DMS153 (cell line): ENCODE results near the gene CTNNA3.
A peak's percentile ranks its signal among the peaks of the same experiment; 100 is the strongest.
"Not testable (repeated sequence)": the region's sequence is repeated elsewhere in the genome, so short reads cannot be mapped to it uniquely, and the experiment has no call there.

Source experiments
- DNase-seq: peaks from one replicate; lab custom pipeline; 2025; lab: John Stamatoyannopoulos, UW

Gene CTNNA3

DNA sequence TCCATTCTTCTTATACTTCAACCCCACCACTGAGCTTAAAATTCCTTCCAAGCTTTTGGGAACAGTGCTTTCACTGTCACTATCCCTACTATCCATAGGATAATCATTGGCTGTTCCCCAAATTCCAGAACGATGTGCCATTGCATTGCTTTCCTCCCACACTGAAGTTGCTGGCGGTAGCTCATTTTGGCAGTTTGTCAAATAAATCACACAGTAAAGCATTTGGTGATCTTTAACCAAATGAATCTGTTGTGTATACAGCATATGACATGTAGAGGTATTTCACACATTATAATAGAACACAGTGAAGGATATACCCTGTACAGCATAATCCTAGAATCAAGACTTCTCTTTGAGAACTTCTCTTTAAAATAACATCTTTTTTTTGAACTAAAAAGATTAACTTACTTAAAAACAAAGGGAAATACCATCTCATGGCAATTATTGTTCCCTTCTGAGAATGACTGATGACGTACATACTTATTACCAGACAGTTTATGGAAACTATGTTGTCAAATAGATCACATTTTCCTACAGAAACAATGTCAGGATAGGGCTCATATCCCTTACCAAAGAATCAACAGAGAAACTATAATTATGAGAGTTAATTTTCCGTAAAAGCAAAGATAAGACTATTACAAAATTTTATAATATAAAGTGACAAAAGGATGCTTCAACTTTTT lies 93.6 kb downstream of the CTNNA3 start:
- no peak for DNase-seq

DNA sequence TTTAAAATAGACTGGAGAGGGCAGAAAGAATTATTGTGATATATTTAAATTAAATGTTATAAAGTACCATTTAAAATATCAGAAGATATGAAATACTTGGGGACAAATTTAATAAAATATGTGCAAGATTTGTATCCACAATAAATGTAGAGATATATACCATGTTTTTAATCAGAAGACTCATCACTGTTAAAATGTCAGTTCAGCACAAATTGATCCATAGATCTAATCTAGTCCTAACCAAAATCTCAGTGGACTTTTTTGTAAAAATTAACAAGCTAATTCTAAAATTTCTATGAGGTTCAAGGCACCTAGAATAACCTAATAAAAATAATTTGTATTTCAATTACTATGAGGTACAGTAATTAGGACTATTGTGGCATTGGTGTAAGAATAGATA lies 96.4 kb downstream of the CTNNA3 start:
- DNase-seq: no peak

DNA sequence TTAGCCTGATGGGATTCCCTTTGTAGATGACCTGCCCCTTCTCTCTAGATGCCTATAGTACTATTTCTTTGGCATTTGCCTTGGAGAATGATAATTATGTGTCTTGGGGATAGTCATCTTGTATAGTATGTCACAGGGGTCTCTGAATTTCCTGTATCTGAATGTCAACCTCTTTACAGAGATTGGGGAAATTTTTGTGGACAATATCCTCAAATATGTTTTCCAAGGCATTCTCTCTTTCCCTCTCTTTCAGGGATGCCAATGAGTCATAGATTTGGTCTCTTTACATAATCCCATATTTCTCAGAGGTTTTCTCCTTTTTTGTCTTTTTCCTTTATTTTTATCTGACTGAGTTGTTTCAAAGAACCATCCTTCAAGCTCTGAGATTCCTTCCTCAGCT lies 99.4 kb downstream of the CTNNA3 start:
- no peak for DNase-seq

DNA sequence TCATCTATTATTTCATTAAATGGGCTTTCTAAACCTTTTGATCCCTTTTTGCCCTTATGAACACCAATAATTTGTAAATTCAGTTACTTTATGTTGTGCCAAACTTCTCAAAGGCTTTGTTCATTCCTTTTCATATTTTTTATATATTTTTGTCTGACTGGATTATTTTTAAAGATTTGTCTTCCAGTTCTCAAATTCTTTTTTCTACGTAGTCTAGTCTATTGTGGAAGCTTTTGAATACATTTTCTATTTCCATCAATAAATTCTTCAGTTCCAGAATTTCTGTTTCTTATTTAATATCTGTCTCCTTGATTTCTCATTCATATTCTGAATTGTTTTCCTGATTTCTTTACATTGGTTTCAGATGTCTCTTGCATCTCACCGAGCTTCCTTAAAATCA lies 108.2 kb downstream of the CTNNA3 start:
- DNase-seq: no peak

DNA sequence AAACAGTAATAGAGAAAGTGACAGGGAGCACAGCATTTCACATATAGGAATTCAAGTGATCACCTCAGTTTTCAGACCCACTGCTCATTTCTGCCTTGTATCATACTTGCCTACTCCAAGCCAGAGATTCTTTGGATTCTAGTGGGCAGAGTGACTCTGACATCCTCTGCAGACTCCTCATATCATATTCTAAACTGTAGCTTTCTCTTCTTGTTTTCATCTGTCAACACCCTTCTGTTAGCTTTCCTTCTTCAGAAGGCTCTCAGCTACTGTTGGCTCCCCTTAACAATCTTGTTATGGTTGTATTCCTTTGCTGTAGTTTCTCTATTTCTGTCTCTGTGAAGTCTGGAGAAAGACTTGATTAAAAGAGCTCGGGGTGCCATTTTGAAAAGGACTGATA lies 120.5 kb downstream of the CTNNA3 start:
- no peak for DNase-seq

DNA sequence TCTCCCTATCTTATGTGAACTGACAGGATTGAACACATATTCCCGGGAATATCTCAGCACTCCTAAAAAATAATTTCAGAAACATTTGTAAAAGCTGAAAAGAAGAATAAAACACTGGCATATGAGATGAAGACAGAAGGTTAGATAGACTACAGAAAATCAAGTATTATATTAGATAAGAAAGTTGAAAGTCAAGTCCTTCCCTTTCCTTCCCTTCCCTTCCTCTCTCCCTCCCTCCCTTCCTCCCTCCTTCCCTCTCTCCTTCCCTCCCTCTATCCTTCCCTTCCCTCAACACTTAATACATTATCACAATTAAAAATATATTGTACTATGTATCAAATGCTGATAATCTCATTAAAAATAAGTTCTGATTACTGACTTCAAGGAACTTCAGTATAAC lies 122.5 kb downstream of the CTNNA3 start:
- no peak for DNase-seq

DNA sequence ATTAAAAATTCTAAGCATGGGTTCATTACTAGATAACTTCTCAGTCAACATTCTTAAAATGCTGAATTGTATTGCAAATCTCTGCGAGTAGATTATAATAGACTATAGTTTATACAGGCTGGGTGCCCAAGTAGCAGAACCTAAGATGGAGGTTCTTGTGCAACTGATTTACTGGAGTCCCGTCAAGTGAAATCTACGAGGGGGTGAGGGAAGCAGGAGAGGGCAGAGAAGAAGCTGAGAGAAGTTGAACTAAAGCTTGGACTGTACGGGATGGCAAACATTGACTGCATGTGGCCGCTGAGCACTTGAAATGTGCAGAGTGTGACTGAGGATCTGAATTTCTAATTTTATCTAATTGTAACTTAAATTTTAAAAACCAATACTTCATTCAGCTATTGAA lies 124.5 kb downstream of the CTNNA3 start:
- DNase-seq: no peak

DNA sequence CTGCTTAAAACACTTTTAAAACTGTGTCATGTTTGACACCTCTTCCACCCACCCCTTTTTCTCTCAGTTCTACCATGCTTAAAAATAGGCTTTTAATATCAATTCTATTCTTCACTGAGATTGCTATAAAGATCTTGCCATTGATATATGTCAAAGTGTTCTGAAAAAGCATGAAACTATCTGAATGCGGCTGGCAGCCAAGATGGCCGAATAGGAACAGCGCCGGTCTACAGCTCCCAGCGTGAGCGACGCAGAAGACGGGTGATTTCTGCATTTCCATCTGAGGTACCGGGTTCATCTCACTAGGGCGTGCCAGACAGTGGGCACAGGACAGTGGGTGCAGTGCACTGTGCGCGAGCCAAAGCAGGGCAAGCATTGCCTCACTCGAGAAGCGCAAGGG lies 137.7 kb downstream of the CTNNA3 start:
- DNase-seq: not testable (repeated sequence)

DNA sequence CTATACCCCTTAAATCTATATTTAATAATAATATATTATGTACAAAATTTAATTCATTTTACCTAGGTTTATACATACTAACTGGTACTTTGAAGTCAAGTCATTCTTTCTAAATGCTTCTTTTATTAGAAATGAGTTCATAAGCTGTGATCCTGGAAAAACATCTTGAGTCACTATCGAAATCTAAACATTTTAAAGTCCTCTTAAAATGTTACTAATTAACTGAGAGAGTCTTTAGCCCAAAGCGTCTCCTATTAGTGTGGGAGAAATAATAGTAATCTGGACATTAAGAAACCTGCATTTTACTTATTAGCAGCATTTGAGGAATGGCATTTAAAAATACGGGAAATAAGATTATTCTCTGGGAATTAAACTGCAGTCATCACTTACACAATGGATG lies 142.7 kb downstream of the CTNNA3 start:
- no peak for DNase-seq

DNA sequence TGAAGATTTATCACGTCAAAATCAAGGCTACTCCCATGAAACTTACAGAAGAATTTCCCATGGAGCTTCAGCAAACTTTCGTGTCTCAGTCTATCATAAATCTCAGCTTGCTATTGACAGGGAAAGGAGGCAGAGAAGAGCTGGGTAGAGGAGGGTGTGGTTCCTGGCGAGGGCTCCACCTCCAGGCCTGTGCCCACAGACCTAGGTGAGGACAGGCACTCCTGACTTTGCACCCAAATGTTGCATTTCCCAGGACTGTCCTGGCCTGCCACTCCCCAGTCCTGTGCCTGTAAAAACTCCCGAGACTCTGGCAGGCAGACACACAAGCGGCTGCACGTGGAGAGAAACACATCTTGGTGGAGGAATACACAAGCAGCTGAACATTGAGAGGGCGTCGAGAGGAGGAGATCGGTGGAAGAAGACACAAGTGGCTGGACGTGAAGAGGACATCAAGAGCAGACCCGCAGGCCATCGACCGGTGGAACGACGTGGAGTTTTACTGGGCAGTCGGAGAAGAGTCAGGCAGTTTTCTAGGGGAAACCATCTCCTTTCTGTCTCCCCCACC lies 145.1 kb downstream of the CTNNA3 start:
- no peak for DNase-seq

DNA sequence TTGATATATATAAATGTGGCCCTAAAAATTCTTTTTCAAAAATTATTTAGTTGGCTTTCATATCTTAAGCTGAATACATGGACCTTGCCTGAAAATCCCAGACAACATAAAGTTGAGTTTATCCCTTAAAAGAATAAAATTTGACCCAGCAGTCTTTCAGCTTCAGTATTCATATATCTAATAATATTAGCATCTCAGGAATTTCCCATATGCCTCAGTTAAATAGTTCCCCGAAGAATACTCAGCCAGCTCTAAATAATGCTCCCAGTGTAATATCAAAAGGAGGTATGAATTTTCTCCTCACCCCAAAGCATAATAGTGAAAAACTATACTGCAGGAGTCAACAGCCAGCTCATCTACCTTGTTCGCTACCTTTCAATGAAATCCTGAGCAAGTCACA lies 145.9 kb downstream of the CTNNA3 start:
- DNase-seq: no peak

DNA sequence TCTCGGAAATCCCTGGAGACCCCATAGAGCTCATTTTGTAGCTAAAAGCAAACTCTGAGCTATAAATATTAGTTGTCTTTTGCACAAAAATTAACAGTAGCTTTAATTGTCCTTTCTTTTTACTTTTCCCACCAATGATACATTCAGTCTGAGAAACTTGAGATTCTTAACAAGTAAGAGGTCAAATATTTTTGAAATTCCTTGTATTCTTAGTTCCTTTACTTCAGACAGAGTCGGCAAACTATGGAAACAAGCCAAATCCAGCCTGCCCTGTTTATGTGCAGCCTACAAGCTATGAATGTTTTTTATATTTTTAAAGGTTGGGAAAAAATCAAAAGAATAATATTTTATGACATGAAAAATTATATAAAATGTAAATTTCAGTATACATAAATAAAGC lies 146.6 kb downstream of the CTNNA3 start:
- no peak for DNase-seq

DNA sequence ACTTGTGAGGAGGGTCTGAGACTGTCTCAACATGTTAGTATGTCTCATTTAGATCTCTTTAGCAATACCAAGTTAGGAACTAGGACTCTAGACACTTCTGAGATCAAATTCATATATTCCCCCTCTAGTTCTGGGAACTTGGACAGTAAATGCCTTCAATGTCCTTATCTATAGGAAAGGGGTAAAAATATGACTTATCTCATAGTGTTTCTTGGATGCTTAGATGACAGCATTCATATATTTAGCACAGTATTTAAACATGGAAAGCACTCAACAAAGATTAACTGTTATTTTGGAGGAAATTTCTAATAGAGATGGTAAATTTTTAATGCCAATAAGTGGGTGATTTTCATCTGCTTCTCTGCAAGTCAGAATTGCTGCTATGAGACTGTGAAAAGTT lies 154.6 kb downstream of the CTNNA3 start:
- no peak for DNase-seq

DNA sequence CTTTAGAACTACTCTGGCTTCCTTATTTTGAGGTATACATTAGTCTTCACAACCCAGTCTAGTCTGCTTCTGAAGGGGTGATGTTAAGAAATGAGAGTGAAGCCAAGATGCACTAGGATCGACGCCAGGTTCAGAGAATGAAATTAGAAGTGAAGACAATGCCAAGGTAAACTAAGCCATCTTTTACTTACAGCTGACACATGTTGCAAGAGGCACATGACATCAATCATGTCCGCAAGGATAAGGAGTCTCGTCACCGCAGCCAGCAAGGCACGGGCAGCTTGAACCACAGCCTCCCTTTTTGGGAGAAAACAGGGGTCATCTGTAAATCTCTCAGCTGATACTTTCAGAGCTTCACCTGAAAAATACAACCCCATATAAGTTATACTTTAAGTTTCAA lies 156.7 kb downstream of the CTNNA3 start:
- DNase-seq: no peak

DNA sequence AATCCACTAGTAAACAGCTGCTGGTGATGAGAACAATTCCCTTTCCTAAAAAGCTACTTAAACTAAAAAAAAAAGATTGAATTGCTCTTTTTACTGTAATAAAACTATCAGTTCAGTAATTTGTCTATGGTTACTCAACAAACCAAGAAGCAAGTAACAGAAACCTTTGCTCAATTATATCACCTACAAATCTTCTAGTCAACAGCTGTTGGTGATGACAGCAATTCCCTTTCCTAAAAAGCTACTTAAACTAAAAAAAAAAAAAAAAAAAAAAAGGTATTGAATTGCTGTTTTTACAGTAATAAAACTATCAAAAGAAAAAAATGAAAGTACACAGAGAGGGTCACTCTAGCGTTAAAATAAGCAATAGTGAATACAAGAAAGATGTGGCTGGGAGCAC lies 158.1 kb downstream of the CTNNA3 start:
- no peak for DNase-seq

DNA sequence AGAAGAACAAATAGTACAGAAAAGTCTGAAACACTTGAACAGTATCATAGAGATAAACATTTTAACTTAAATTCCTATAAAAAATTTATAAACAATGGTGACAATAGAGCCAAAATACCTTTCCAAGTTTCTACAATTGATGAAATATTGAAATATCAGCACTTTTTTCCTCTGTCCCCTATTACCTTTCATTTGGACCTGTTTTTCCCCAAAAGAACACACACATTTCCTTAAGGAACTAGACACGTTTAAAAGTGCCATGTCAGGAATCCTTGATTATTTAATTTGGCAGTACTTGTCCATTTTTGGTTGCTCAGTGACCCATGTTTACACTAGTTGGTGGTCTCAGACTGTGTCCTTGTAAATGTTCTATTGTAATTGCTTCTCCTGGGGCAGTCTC lies 162.6 kb downstream of the CTNNA3 start:
- DNase-seq: no peak

DNA sequence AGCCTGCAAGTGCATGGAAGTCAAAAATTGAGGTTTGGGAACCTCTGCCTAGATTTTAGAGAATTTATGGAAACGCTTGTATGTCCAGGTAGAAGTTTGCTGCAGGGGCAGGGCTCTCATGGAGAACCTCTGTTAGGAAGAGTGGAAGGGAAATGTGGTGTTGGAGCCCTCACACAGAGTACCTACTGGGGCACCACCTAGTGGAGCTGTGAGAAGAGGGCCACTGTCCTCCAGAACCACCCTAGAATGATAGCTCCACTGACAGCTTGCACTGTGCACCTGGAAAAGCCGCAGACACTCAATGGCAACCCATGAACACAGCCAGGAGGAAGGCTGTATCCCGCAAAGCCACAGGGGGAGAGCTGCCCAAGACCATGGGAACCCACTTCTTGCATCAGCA lies 165.0 kb downstream of the CTNNA3 start:
- DNase-seq: not testable (repeated sequence)

DNA sequence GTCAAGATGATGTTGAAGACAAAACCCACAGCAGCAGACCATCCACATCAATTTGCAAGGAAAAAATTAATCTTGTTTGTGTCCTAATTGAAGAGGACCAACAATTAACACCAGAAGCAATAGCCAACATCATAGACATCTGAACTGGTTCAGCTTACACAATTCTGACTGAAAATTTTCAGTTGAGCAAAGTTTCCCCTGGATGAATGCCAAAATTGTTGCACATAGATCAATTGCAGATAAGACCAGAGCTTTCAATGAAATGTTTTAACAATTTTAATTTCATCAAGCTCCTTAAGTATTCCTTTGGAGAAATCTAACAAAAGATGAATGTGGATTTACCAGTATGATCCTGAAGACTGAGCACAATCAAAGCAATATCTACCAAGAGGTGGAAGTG lies 168.6 kb downstream of the CTNNA3 start:
- no peak for DNase-seq

DNA sequence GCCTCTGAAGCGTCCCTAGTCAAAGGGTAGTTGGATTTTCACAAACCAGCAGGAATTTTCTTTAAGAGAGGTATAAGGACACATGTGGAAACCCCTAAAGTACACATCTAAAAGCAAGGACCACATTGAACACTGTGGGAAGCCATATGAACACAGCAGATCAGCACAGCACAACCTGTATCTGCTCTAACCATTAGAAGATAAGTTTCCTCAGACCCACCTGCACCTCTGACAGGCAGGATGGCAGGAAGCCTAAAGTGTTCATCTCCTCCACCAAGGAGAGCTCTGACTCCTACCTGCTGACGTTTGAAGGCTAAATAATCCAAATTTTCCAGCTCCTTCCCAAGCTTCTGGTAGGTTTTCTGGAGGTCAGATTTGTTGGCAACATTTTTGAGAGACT lies 174.4 kb downstream of the CTNNA3 start:
- no peak for DNase-seq

DNA sequence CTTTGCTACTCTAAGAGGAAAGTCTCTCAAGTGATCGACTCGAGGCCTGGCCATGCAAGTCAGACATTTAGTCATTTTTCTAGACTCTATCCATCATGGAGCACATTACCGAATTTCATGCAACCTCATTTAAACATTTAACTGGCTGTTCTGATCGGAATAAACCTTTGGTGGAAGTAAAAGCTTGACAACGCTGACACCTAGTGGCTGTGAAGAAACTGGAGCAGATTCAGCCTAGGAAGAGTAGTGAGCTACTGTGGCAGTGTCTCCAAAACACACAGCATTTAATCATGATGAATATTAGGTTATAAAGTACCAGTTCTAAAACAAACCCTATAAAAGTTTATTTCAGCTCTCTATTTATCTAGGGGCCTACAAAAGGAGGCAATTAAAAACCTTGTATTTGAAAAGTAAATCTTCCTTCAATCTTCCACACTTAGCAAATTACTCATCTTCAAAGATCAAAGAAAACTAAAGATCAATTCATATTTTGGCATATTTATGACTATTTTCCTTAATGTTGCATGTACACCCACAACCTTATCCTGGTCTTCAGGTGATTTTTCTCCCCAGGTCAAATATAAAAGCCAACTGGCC lies 175.0 kb downstream of the CTNNA3 start:
- DNase-seq: peak; percentile 38

DNA sequence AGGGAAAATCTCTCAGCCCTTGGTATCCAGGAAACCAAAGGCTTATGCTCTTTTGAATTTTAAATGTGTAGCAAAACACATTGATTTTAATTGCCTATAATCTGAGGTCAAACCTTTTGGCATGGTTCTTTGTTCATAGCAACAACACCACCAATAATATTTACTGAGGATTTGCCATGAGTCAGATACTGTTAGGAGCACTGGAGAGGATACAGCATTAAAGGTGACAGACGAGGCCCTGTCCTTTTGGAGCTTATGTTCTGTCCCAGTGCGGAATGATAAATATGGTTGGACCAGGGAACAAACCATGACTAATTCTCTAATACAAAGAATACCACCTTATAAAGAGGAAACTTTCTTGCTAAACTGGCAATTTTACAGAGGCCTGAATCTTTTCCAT lies 176.6 kb downstream of the CTNNA3 start:
- DNase-seq: no peak

DNA sequence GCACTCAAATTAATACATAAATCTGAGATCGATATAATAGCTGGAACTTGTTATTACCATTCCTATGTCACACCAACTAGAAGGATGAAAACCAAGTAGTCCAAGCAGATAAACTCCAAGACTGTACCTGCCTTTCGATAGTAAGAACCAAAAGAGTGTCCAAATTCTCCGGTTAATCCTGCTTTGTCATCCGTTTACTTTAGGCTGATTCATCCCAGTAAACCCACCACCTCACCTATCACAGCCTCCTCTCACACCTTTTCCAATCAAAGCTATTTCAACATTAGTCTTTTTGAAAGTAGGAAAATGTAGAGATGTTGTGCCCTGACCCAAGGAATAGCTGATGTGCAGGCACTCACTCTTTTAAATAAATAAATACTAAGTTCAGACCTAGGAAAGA lies 177.2 kb downstream of the CTNNA3 start:
- no peak for DNase-seq

DNA sequence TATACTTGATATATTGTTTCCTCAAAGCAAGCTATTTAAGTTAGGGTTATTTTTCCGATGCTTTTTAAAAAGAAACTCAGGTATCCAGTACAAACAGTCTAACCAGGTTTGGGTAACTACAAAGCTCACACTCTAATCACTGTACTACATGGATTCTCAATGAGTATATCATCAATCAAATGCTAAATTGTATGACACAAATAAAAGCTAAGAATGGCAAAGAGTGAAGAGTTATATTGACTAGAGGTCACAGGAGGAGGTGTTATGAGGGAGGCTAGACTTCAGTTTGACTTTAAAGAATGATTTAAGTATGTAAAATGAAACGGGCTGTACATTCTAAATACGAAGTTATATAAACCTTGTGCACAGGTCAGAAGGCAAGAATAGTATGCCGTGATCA lies 178.0 kb downstream of the CTNNA3 start:
- DNase-seq: no peak

DNA sequence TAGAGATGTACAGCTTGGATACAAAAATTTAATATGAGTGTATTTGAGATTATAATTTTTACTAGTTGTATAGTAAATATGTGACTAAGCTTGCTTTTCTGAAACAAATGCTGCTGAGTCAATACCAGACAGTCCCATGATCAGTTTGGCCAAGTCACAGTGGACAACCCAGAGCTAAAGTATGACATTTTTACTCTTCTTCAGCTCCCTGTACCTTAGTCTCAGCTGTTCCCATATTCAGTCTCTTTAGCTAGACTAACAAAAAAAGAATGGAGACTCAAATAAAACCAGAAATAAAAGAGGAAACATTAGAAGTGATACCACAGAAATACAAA lies 189.3 kb downstream of the CTNNA3 start:
- no peak for DNase-seq
